Stimulated activated CD4-positive, alpha-beta T cell treated with anti-CD3 and anti-CD28 coated beads, TNF-alpha, amount 100 ng/mL, for 24 hours (primary cell): ENCODE measurements around the gene CFAP92.
A peak's percentile ranks its signal among the peaks of the same experiment; 100 is the strongest.
"Not testable (repeated sequence)": the region's sequence is repeated elsewhere in the genome, so short reads cannot be mapped to it uniquely, and the experiment has no call there.

Experiments
- DNase-seq, 3 experiments: peaks; one replicate each; pipeline ENCODE4 v3.0.0-alpha.2; 2020; ENCODE audit warnings: low read depth in 3 of 3

CFAP92 gene

GRCh38 chr3:128895843-128896697 lies 97.8 kb downstream of the CFAP92 start:
- DNase-seq, result no peak

GRCh38 chr3:128889139-128889894 lies 104.6 kb downstream of the CFAP92 start:
- DNase-seq, result no peak

- no peak for DNase-seq
Measured at GRCh38 chr3:128884992-128885391, 108.9 kb downstream of the CFAP92 start.

GRCh38 chr3:128882719-128883118 lies 111.2 kb downstream of the CFAP92 start:
- DNase-seq, result no peak

- no peak for DNase-seq
Measured at GRCh38 chr3:128881576-128881975, 112.3 kb downstream of the CFAP92 start.

- not testable (repeated sequence) for DNase-seq
Measured at GRCh38 chr3:128880455-128880854, 113.4 kb downstream of the CFAP92 start.

- no peak for DNase-seq
Measured at GRCh38 chr3:128879991-128880390, 113.9 kb downstream of the CFAP92 start.

- DNase-seq, result peak; percentile 92 to 97 (median 93)
Measured at GRCh38 chr3:128879125-128879969, 114.5 kb downstream of the CFAP92 start, which contains the start of gene ACAD9. ACAD9 (plus strand) TSS chr3:128879620; CDS start chr3:128879692, 72 bp downstream.

GRCh38 chr3:128878556-128879124 lies 115.2 kb downstream of the CFAP92 start:
- no peak for DNase-seq

GRCh38 chr3:128878011-128878457 lies 115.8 kb downstream of the CFAP92 start:
- DNase-seq, result no peak

- DNase-seq, result peak; percentile 24 to 62 (median 36)
Measured at GRCh38 chr3:128875556-128876120, 118.2 kb downstream of the CFAP92 start.

GRCh38 chr3:128874481-128875180 lies 119.2 kb downstream of the CFAP92 start:
- no peak for DNase-seq

- no peak for DNase-seq
Measured at GRCh38 chr3:128873244-128874022, 120.4 kb downstream of the CFAP92 start.

- DNase-seq, result no peak
Measured at GRCh38 chr3:128872744-128873143, 121.1 kb downstream of the CFAP92 start.

GRCh38 chr3:128872282-128872681 lies 121.6 kb downstream of the CFAP92 start:
- DNase-seq, result no peak

GRCh38 chr3:128870347-128870746 lies 123.5 kb downstream of the CFAP92 start:
- no peak for DNase-seq

GRCh38 chr3:128867200-128868125 lies 126.4 kb downstream of the CFAP92 start:
- no peak for DNase-seq
